Right lobe of liver (tissue), 4 donors: ENCODE results near the gene STC2.

Experiments
- CTCF ChIP-seq, 4 donors: fragments of 200-600 bp in 3 of 4; fragments of 450-650 bp in 1 of 4; IDR thresholded peaks; one replicate each; pipeline versions ENCODE4 v1.5.1 to v1.8.0; 2016 to 2022; ENCODE audit warnings: antibody characterized with exemption in 4 of 4, mild to moderate bottlenecking in 2 of 4
- POLR2A ChIP-seq: fragments of 450-650 bp; IDR thresholded peaks from one replicate; pipeline ENCODE4 v1.6.1; 2017; ENCODE audit warnings: antibody characterized with exemption, mild to moderate bottlenecking
- donor health status: DM: no; HTN: no; CAD: no.
- donor health status: DM: no; HTN: no; CAD: no.
- donor health status: DM: no; HTN: yes; CAD: no.

DNA sequence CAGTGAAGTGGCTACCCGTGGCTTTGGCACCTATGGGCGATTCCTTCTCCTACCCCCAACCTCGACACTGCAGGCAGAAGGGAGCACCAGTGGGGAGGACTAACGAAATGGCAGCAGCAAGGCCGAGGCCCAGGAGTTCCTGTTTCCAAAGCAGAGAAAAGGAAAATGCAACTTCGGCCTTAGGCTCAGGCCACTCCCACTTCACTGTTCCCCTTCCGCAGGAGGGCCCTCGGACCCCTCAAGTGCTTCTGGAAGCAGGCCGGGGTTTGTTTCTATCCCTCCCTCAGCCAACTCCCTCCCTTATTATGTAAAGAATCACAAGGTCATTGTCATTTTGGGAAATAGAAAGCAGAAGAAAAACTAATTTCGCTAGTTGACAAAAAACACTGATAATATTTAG, 56.8 kb downstream of the STC2 start:
- TF ChIP-seq CTCF (IDR thresholded peaks at IDR 0.05) (no peak), POLR2A (no peak)
